ENCODE measurements around the gene MT1B.

MT1B gene

GRCh38 chr16:56684926-56685590, 33.4 kb downstream of the MT1B start:
- no peak for DNase-seq (ENCODE audit: low spot score)

- DNase-seq (ENCODE audit: low spot score) = no peak
Observed at GRCh38 chr16:56686758-56687157, 35.1 kb downstream of the MT1B start.

- DNase-seq (ENCODE audit: low spot score) = no peak
Observed at GRCh38 chr16:56688762-56689161, 37.1 kb downstream of the MT1B start.

- no peak for DNase-seq (ENCODE audit: low spot score)
Observed at GRCh38 chr16:56689171-56689570, 37.5 kb downstream of the MT1B start.

- no peak for DNase-seq (ENCODE audit: low spot score)
Observed at GRCh38 chr16:56690420-56691122, 38.9 kb downstream of the MT1B start.

- no peak for DNase-seq (ENCODE audit: low spot score)
Observed at GRCh38 chr16:56691885-56692284, 40.2 kb downstream of the MT1B start.

GRCh38 chr16:56695246-56695645, 43.6 kb downstream of the MT1B start:
- no peak for DNase-seq (ENCODE audit: low spot score)

GRCh38 chr16:56697456-56698155, 45.9 kb downstream of the MT1B start:
- DNase-seq (ENCODE audit: low spot score) = no peak

GRCh38 chr16:56700195-56700594, 48.5 kb downstream of the MT1B start:
- no peak for DNase-seq (ENCODE audit: low spot score)

GRCh38 chr16:56700631-56701030, 48.9 kb downstream of the MT1B start:
- no peak for DNase-seq (ENCODE audit: low spot score)

- no peak for DNase-seq (ENCODE audit: low spot score)
Observed at GRCh38 chr16:56701534-56701933, 49.8 kb downstream of the MT1B start.
